Measurements from ENCODE around the gene CEBPB.
"Not testable (repeated sequence)": the region's sequence is repeated elsewhere in the genome, so short reads cannot be mapped to it uniquely, and the experiment has no call there.

CEBPB gene

DNA sequence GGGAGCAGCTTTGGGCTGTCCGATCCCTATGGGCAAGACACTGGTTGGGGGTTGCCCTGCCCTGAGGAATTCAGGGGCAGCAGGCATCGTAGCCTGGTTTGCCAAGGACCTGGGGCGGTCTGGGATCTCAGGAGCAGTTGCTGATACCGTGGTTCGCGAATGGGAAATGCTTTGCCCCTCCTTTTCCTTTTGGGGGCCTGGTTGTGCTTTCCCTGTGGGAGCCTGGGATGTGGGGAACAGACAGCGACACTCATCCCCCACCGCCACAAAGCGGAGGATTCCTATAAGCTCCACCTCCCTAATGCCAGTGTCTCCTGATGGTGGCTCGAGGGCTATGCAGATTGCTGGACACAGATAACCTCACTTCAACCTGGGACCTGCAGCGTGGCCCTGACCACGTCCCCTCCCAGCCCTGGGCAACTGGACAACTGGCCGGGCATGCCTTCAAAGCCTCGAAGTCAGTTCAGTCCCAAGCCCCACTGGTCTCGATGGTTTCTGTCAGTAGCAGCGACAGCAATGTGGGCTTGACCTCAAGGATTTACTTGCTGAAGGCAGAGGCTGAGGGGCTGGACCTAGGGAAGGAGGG is 3.3 kb downstream of the CEBPB start:
- DNase-seq, result no peak

DNA sequence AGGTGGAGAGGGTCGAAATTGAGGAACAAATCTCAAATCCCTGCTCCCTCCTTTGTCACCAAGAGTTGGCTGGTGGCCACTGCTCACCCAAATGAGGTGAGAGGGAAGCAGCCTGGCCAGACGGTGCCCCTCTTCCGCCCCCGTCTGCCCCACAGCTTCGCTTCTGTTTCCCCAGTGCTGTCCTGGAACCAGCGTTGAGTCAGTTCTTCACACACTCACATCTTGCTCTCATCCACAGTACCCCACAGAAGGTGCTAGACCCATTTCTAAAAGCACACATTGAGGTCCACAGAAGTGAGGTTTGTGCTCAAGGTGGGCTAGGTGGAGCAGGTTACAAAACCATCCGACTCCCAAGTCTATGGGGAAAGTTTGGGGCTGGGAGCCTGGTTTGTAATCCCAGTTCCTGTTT is 3.8 kb downstream of the CEBPB start:
- DNase-seq, result no peak

DNA sequence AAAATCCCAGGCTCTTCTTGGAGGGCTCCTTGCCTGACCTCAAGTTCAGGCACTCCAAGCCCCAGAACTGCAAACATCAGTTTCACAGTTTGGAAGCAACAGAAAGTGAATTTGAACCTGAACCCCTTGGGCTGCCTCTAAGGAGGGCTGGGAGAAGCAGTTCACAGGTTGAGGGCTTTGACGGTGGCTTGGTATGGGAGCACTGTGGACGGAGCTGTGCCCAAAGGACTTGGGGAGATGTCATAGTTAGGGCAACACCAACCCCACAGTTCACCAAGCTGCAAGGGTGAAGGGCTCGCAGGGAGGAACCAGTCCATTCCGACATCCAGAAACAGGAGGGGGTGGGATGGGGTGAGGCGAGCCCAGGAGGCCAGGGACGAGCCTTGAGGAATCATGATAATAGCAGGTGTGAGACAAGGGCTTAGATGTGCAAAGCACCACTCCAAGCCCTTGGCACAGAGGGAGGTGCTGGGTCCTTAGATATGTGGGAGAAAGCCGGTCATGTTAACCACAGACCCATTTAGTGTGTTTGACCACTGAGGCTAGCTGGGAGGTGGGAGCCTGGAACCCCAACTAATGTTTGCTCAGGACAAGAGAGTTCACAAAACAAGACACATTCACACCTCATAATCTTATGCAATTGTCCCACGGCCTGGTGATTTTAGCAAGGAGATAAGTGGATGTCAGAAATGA is 4.3 kb downstream of the CEBPB start:
- DNase-seq, result no peak

DNA sequence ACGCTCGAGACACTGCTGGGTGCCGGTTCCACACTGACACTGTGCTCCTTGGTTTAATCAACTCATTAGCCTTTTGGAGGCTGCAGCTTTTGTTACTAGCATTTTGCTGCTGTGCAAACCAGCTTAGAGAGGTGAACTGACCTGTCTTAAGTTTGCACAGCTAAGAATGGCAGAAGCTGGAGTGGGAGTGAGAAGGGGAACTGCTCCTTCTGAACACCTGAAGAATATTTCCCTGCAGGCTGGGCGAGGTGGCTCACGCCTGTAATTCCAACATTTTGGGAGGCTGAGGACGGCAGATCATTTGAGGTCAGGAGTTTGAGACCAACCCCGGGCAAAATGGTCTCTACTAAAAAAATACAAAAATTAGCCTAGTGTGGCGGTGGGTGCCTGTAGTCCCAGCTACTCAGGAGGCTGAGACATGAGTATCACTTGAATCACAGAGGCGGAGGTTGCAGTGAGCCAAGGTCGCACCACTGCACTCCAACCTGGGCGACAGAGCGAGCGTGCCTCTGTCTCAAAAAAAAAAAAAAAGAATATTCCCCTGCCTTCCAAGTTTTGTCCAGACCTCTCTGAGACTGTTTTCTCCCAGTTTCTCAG is 5.0 kb downstream of the CEBPB start:
- no peak for DNase-seq

DNA sequence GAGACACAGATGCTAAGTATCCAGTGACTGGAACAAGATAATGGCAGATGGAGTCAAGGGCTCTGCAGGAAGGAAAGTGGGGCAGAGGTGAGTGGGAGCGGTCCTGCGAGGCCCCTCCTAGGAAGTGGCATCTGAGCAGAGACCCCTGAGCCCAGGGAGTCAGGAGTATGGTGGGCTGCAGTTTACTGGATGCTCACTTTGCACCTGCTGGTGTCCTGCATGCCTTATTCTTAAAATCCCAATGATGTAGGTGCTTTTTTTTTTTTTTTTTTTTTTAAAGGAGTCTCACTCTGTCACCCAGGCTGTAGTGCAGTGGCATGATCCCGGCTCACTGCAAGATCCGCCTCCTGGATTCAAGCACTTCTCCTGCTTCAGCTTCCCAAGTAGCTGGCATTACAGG is 5.6 kb downstream of the CEBPB start:
- DNase-seq, result no peak

DNA sequence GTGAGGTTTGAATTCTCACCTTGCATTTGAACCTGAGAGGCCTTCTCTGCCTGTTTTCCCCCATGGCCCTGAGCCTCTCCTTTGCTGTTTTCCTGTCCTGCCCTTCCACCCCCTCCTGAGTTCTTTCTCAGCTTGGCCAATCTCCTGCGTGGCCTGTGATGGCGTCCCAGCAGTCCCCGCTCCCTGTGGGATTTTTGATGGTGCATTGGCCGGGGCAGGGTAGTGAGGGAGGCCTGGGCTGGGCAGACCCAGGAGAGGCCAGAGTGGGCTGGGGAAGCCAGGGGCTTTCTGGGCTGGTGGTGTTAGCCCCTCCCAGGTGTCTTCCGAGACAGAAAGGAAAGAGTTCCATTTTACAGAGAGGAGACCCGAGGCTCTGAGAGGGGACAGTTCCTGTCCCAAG is 6.3 kb downstream of the CEBPB start:
- no peak for DNase-seq

DNA sequence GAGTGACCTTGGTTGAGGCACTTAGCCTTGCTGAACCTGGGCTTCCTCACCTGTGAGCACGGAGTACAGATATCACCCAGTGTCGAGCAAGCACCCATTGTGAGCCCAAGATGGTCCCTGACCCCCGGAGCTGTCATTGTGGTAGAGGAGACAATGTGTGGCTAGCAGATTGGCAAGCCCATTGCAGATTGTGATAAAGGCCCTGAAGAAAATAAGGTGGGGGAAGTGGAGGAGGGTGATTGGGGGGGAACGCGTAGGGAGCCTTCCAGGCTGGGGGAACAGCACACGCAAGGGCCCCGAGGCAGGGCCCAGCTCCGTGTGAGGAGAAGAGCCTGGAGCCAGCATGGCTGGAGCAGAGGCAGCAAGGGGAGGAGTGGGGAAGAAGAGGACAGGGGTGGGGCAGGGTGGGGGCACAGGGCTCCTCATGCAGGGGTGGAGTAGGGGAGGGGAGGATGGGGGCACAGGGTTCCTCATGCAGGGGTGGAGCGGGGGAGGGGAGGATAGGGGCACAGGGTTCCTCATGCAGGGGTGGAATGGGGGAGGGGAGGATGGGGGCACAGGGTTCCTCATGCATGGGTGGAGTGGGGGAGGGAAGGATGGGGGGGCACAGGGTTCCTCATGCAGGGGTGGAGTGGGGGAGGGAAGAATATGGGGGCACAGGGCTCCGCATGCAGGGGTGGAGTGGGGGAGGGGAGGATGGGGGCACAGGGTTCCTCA is 7.0 kb downstream of the CEBPB start:
- DNase-seq, result no peak

DNA sequence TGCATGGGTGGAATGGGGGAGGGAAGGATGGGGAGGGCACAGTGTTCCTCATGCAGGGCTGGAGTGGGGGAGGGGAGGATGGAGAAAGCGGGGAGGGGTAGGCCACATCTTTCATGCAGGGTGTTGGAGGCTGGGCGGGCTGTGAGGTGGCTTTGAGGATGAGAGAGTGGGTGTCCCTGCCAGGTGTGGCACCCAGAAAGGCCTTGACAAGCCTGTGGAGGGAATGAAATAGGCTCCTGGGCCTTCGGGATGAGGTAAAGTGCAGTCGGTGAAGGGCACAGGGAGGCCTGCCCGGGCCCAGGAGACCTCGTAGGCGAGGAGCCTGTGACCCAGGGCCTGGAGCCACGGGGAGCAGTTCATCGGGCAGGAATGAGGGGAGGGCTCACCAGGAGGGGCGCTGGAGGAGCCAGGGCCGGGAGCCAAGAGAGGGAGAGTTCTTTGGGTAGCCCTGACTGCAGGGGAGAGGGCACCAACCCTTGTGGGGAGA is 7.6 kb downstream of the CEBPB start:
- DNase-seq, result no peak

DNA sequence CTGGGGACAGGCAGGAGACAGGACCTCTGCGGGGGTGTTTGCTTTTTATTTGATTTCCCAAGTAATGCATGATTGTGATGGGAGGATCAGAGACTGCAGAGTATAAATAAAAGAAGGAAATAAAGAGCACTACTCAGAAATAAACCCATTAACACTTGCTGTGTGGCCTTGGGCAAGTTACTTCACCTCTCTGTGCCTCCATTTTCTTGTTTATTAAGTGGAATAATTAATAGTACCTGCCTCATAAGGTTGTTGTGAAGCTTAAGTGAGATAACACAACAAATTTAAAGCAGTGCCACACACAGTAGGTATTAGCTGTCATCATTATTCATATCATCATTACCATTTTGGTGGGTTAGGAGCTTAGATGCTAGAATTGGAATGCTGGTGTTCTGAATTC is 8.1 kb downstream of the CEBPB start:
- no peak for DNase-seq

DNA sequence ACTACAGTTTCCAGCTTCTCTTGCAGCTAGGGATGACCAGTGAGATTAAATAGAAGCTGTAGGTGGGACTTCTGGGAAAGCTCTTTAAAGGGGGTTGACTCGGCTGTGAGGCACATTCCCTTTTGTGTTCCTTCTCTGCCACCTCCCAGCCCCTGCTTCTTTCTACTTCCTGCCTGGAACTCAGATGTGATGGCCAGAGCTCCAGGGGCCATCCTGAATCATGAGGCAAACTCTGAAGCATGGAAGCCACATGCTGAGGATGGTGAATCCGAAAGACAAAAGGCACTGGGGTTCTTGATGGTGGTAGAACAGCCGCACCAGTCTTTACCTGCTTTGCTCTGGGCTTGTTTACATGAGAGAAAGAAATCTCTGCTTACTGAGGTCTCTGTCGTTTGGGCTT is 9.1 kb downstream of the CEBPB start:
- no peak for DNase-seq

DNA sequence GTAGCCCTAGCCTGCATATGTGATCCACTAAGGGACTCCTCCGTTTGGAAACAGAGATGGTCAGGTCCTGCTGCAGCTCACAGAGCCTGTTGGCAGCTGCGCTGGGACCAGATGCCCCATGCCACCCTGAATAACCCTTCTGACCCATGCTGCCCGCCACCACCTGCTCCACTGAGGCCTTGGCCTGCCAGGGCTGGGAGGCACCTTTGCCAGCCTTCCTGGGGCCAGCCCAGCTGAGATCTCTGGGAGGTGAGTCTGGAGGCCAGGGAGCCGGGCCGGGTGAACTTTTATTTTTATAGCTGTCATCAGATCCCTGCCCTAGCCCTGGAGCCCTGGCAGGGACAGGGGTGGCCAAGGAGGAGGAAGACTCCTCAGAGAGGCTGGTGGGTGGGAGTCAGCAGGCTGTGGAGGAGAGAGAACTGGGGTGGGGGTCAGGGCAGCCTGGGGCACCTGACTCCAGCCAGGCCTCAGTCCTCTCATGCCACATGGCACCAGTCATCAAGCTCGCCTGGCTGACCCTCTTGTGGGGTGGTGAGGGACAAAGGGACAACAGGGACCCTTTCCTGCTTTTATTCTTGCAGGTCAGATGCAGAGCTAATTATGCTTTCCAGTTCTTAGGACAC is 10.0 kb downstream of the CEBPB start:
- DNase-seq, result no peak

DNA sequence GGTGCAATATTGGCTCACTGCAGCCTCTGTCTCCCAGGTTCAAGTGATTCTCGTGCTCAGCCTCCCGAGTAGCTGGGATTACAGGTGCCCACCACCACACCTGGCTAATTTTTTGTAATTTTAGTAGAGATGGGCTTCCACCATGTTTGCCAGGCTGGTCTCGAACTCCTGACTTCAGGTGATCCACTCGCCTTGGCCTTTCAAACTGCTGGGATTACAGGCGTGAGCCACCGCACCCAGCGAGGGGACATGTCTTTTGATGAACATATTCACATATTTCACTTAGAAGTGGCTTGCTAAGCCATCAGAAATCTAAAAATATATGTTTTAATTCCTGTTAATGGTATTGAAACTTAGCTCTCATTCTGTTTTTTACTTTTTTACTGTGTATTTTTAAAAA is 11.1 kb downstream of the CEBPB start:
- not testable (repeated sequence) for DNase-seq

DNA sequence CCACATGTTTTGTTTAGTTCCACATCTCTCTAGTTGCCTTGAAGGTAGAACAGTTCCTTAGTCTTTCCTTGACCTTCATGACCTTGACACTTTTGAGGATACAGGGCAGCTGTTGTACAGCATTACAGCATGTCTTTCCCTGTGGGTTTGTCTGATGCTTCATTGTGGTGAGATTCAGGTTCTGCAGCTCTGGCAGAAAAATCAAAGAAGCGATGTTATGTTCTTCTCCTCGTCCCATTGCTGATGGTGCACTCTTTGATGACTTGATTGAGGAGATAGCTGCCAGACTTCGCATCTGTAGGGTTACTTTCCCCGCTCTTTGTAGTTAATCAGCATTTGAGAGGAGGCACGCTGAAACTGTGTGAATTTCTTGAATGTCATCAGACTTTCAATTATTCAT is 12.0 kb downstream of the CEBPB start:
- DNase-seq, result no peak

DNA sequence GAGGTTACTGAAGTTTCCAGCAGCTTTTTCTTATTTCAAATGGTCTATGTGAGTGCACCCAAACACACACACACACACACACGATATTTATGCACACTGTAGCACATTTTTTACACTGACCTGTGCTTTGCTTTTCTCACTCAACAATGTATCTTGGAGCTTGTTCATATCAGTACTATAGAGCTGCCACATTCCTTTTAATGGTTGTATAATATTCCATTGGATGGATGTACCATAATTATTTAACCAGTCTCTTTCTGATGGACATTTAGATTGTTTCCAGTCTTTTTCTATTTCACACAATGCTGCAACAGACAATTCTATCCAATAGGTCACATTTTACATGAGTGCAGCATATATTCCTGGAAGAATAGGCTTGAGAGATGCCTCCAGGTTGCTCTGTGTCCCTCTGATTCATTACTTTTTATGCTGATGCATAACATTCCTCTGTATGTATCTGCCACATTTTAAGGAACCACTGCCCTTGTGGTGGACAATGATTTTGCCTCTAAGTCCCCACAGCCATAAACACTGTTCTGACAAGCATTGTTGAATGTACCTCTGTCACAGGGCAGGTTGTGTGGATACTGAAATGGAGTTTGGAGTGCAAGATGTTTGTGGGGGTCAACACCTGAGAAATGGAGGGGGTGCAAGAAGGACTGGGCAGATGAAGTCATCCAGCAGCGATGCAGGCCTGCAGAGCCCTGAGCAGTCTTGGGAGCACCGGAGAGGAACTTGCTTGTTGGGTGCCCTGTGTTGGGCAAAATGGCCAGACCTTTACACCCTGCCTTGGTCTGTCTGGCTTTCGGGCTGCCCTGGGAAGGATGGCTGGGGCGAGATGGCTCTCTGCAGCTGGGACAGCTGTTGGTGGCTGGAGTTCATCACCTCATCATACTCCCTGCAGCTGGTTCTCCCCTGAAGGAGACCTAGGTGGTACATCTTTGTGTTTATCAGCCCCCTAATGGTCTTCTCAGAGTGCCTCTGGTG is 13.6 kb downstream of the CEBPB start:
- no peak for DNase-seq

DNA sequence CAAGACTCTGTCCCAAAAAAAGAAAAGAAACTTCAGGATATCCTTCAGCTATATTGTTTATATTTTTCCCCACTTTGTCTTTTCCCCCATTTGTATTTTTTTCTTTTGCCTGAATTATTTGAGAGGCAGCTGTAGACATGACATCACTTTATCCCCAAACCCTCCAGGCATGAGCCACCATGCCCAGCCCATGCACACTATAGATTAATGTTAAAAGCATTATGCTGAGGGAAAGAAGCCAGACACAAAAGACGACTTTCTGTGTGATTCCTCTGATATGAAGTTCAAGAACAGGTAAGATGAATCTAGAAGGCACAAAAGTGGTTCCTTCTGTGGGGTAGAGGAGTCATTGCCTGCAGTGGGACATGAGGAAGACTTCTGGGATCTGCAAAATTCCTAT is 16.4 kb downstream of the CEBPB start:
- no peak for DNase-seq

DNA sequence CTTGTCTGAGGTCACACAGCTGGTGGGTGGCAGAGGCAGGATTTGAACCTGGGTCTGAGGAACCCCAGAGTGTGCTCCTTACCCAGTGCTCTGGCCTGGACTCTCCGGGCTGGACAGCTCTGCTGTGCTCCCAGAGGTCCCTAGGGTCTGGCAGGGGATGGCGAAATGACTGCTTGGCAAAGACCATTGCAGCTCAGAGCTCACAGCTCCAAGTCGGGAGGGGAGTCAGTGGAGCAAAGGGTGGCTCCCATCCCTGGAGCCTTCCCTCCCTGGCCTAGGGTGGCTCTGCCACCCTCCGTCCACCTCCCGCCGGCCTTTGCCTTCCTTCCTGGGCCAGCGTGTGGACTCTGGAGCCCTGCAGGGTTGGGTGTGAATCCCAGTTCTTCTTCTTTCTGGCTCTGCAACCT is 17.5 kb downstream of the CEBPB start:
- DNase-seq, result no peak

DNA sequence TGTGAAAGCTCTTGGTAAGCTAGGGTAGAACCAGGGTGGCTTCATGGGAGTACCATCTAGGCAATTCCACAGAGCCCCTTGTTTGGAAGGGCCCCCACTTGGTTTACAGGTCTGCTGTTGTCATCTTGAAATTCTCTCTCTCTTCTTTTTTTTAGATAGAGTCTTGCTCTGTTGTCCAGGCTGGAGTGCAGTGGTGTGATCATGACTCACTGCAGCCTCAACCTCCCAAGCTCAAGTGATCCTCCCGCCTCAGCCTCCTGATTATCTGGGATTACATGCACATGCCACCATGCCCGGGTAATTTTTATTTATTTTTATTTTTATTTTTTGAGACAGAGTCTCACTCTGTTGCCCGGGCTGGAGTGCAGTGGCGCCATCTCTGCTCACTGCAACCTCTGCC is 18.2 kb downstream of the CEBPB start:
- DNase-seq, result not testable (repeated sequence)

DNA sequence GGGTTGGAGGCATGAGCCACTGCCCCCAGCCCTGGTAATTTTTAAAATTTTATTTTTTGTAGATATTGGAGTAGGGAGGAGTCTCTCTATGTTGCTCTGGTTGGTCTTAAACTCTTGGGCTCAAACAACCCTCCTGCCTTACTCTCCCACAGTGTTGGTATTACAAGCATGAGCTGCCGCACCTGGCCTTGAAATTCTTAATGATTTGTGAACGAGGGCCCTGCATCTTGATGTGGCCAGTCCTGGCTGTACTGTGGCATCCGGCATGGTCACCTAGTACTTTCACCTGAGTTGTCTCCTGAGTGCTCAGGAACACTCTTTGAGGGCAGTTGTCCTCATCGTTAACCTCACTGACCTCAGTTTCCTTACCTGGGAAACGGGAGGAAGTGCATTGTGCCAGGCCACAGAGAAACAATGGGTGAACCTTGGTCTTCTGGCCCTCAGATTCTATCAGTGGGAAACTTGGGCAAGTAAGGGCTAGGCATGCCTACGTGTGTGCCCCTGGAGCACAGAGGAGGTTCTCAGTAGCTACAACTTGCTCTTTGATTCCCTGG is 19.5 kb downstream of the CEBPB start:
- no peak for DNase-seq

DNA sequence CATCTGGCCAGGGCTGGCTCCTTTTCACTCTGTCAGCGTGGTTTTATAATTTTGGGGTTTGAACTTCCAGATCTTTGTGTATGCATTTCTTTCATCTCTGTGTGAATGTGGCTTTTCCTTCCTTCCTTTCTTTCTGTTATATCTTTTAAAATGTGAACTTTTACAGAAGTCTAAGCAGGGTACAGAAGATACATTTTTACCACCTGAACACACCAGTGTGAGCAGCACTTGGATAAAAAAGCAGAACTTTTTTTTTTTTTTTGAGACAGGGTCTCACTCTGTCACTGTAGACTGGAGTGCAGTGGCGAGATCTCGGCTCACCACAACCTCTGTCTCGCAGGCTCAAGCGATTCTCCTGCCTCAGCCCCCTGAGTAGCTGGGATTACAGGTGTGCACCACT is 20.5 kb downstream of the CEBPB start:
- no peak for DNase-seq

DNA sequence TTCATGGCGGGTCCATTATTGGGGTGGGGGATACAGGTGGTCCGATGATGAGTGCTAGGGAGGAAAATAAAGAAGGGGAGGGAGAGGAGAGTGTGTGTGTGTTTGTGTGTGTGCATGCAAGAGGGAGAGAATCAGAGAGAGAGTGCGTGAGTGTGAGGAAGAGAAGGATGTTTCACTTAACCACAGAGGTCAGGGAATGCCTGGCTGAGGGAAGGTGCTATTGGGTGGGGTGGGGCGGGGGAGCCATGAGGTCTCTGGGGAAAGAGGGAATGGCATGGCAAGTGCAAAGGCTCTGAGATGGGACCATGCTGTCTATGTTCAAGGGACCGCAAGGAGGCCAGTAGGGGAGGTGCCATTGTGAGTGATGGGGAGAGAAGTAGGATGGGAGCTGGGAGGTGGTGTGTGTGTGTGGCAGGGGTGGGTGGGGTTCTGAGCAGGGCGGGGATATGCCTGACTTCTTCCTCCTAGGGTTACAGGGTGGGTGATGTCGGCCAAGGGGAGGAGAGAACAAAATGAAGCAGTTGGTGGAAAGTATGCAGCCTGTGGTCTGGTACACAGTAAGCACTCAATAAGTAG is 23.0 kb downstream of the CEBPB start:
- DNase-seq, result no peak

DNA sequence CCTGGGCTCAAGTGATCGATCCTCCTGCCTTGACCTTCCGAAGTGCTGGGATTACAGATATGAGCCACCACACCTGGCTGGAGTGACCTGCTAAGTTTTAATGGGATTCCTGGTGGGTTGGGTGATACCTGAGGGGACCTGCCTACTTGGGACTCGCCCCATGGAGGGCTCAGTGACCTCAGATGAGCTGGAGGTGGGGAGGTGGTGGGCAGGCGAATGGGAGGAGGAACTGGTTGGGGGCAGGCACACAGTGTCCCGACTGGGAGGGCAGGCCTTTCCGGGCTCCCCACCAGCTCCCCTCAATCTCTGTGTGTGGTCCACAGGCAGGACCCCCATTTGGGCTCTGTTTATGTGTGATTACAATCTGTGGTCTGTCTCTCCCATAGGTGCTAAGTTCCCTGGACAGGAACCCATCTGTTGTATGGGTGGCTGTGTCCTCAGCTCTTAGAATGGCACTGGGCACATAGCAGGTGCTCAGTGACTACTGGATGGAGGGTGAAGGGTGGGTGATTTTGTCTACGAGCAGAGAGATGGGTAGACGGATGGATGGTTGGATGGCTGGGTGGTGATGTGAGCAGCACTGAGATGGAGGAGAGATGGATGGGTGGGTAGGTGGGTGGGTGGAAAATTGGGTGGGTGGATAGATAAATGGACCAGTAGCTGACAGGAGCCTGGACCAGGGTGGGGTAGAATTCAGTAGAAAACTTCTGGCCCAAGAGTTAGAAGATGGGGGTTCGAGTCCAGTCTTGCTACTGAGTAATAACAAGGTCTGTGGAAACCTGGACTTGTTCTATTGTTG is 23.8 kb downstream of the CEBPB start:
- DNase-seq, result no peak

Data from NCI-H1694 treated with DMSO at 0.1 percent for 48 hours (cell line).